K562 (cell line): ENCODE data around the gene SNRNP70. TPM values are rescaled to one million over a fixed set of nuclear protein-coding genes. Genes with fewer than 3 reads are reported as not detected.

ENCODE experiments used
- CAMTA2 ChIP-seq: fragments of 250-450 bp; sonication (Bioruptor Pico); conservative IDR thresholded peaks from 2 replicates; pipeline ENCODE4 v1.5.1; 2022
- DDX20 ChIP-seq: fragments of 450-650 bp; IDR thresholded peaks from 2 replicates; pipeline ENCODE4 v1.6.1; 2016; ENCODE audit warnings: missing genetic modification characterization, low read depth, mild to moderate bottlenecking, missing compliant biosample characterization, moderate library complexity
- ESRRA ChIP-seq: fragments of 450-650 bp; IDR thresholded peaks from 2 replicates; pipeline ENCODE4 v1.6.1; 2014; ENCODE audit warnings: low read depth, mild to moderate bottlenecking, moderate library complexity, borderline replicate concordance
- LARP7 ChIP-seq: fragments of 450-650 bp; IDR thresholded peaks from 2 replicates; pipeline ENCODE4 v1.6.1; 2016
- MAZ ChIP-seq, 2 experiments: fragments of 450-650 bp in 1 of 2; sonication (generic) in 1 of 2; formaldehyde crosslinking; IDR thresholded peaks in 1 of 2; conservative IDR thresholded peaks in 1 of 2; 2 replicates each; pipeline versions ENCODE4 v1.4.0 to v1.5.0; 2020; ENCODE audit warnings: mild to moderate bottlenecking in 1 of 2, missing genetic modification reagents in 1 of 2
- MBD1 ChIP-seq: fragments of 250-450 bp; sonication (Bioruptor Pico); IDR thresholded peaks from 2 replicates; pipeline ENCODE4 v1.8.0; 2022; ENCODE audit warnings: inconsistent platforms
- MEF2D ChIP-seq: conservative IDR thresholded peaks from 2 replicates; pipeline ENCODE4 v1.6.1; 2016; ENCODE audit warnings: low read depth, missing genetic modification characterization, missing compliant biosample characterization
- NCOR1 ChIP-seq: fragments of 450-650 bp; IDR thresholded peaks from 2 replicates; pipeline ENCODE4 v1.6.1; 2016; ENCODE audit warnings: mild to moderate bottlenecking, moderate library complexity
- POLR2H ChIP-seq: IDR thresholded peaks from 2 replicates; pipeline ENCODE4 v1.6.1; 2016; ENCODE audit warnings: missing genetic modification characterization, low read depth, mild to moderate bottlenecking, control low read depth, missing compliant biosample characterization, moderate library complexity
- RBFOX2 ChIP-seq: fragments of 200-400 bp; formaldehyde crosslinking; IDR thresholded peaks from 2 replicates; pipeline ENCODE4 v1.6.1; 2017; ENCODE audit warnings: low read depth, mild to moderate bottlenecking, low read length, moderate library complexity
- SAP30 ChIP-seq: fragments of 200-600 bp; sonication (generic); IDR thresholded peaks from 2 replicates; pipeline ENCODE4 v1.6.1; 2012; ENCODE audit warnings: borderline replicate concordance, low read depth, mild to moderate bottlenecking, moderate library complexity, low read length, control low read depth, inconsistent platforms; ENCODE audit not compliant: insufficient read depth, poor library complexity, severe bottlenecking
- TAF9B ChIP-seq: fragments of 450-650 bp; IDR thresholded peaks from 2 replicates; pipeline ENCODE4 v1.6.1; 2018; ENCODE audit warnings: mild to moderate bottlenecking; ENCODE audit not compliant: partially characterized antibody
- TBP ChIP-seq: optimal IDR thresholded peaks from 2 replicates; pipeline ENCODE3; 2011; ENCODE audit warnings: low read depth, low read length, improper control_type of control experiment
- ZFX ChIP-seq: sonication (generic); formaldehyde crosslinking; IDR thresholded peaks from 2 replicates; pipeline ENCODE4 v1.8.0; 2022; ENCODE audit warnings: mild to moderate bottlenecking, missing genetic modification reagents, moderate library complexity
- ZNF121 ChIP-seq: sonication (generic); formaldehyde crosslinking; conservative IDR thresholded peaks from 2 replicates; pipeline ENCODE4 v1.8.0; 2022; ENCODE audit warnings: missing genetic modification reagents
- polyA plus RNA-seq, 8 experiments: library from polyadenylated mRNA; depleted of rRNA in 4 of 8; stranded (reverse) in 5 of 8; unstranded in 3 of 8; fragments of >200 nt; fragmentation: Nextera tagmentation in 2 of 8; fragmentation: Illumina TruSeq in 1 of 8; extraction: Ambion mirVana in 2 of 8; extraction: Trizol in 1 of 8; gene quantifications; 2 replicates each; pipeline versions ENCODE4 v1.2.1 to v1.2.3, GENCODE V29; 2011 to 2014; ENCODE audit warnings: inconsistent platforms in 1 of 8, missing spikeins in 1 of 8
- total RNA-seq, 7 experiments: library from RNA; depleted of rRNA in 6 of 7; stranded (reverse); fragments of >200 nt in 6 of 7; fragmentation: Illumina TruSeq in 2 of 7; extraction: Trizol in 2 of 7; gene quantifications; 2 replicates each; pipeline versions ENCODE4 v1.2.1 to v1.2.3, GENCODE V29; 2011 to 2021; ENCODE audit warnings: low replicate concordance in 1 of 7
- TF ChIP-seq, protein P1 (sequence below): sonication (generic); formaldehyde crosslinking; IDR thresholded peaks from 2 replicates; pipeline ENCODE4 v1.8.0; 2022; ENCODE audit warnings: mild to moderate bottlenecking, missing genetic modification reagents
- TF ChIP-seq, protein P2 (sequence below), 2 experiments: fragments of 150-350 bp in 1 of 2; IDR thresholded peaks; 2 replicates each; pipeline ENCODE4 v1.6.1; 2012 to 2016; ENCODE audit warnings: low read depth in 2 of 2, low read length in 2 of 2, mild to moderate bottlenecking in 1 of 2, moderate library complexity in 1 of 2
- TF ChIP-seq, protein P3 (sequence below): sonication (generic); formaldehyde crosslinking; IDR thresholded peaks from 2 replicates; pipeline ENCODE4 v1.9.0; 2022; ENCODE audit warnings: mild to moderate bottlenecking, missing genetic modification reagents

The SNRNP70 gene
- total and polyA plus RNA-seq, 9 of the 15 experiments (the other 6 are each of a cell fraction or from before 2014, with no cell fraction given) = 2.8 to 496 (median 136) TPM

DNA sequence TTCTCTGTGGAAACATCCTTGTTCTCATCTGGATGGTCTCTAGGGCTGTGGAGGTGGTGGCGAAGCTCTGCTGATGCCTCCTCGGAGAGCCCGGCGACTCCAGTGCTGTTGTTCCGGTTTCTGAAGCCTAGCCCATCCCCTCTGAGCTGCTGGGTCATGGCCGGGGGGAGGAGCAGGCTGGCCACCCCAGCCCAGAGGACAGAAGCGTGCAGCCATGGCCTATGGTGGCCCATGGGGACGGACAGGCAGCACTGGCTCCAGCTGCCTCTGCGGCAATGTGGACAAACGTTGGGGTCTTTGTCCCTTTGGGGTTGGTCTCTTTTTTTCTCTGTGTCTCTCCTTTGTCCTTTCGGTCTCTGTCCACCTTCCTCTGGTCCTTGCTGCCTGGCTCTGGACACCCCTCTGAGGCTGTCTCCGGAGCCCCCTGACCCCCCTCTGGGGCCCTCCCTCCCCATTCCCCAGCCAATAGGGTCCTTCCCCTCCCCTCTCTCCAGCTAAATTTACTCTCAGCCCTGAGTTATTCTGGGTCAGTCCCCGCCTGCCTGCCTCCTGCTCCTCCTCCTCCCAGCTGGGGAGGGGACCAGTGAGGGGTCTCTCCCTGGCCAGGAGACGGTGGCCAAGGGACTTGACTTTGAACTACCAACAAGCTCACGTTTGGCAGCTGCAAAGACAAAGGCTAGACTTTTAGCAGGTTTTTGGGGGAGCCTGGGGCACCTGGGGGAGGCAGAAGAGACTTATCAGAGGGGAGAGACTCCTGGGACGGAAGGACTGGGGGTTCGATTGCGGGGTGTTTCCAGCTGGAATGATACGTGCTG lies 70.0 kb downstream of the SNRNP70 start, which contains the start of gene HRC (continued):
- TF ChIP-seq, protein P1, sequence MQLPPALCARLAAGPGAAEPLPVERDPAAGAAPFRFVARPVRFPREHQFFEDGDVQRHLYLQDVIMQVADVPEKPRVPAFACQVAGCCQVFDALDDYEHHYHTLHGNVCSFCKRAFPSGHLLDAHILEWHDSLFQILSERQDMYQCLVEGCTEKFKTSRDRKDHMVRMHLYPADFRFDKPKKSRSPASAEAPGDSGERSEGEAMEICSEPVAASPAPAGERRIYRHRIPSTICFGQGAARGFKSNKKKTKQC (CRISPR knock-in tag) = no peak
- peak; percentile 41 for TF ChIP-seq TBP
- no peak for TF ChIP-seq CAMTA2 (CRISPR knock-in tag)
- peak; percentile 26; the same call in 1 of the 2 replicates for TF ChIP-seq MEF2D (tag)
- TF ChIP-seq LARP7 = 0 out of 2 replicates have a peak, but pooled peaks have one; percentile 11
- peak; percentile 52; the same call in 1 of the 2 replicates for TF ChIP-seq POLR2H (tag)
- TF ChIP-seq RBFOX2 = peak; percentile 91
- TF ChIP-seq, protein P2, sequence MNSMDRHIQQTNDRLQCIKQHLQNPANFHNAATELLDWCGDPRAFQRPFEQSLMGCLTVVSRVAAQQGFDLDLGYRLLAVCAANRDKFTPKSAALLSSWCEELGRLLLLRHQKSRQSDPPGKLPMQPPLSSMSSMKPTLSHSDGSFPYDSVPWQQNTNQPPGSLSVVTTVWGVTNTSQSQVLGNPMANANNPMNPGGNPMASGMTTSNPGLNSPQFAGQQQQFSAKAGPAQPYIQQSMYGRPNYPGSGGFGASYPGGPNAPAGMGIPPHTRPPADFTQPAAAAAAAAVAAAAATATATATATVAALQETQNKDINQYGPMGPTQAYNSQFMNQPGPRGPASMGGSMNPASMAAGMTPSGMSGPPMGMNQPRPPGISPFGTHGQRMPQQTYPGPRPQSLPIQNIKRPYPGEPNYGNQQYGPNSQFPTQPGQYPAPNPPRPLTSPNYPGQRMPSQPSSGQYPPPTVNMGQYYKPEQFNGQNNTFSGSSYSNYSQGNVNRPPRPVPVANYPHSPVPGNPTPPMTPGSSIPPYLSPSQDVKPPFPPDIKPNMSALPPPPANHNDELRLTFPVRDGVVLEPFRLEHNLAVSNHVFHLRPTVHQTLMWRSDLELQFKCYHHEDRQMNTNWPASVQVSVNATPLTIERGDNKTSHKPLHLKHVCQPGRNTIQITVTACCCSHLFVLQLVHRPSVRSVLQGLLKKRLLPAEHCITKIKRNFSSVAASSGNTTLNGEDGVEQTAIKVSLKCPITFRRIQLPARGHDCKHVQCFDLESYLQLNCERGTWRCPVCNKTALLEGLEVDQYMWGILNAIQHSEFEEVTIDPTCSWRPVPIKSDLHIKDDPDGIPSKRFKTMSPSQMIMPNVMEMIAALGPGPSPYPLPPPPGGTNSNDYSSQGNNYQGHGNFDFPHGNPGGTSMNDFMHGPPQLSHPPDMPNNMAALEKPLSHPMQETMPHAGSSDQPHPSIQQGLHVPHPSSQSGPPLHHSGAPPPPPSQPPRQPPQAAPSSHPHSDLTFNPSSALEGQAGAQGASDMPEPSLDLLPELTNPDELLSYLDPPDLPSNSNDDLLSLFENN (IDR thresholded peaks at IDR 0.05; ENCODE audit: low read depth in 2 of 2, low read length in 2 of 2) = peak in 1 of 2 experiments; percentile 79; a peak in 2 of 4 replicates
- TF ChIP-seq MAZ (CRISPR knock-in tag; conservative IDR thresholded peaks at IDR 0.05 in 1 of 2, IDR thresholded peaks at IDR 0.05 in 1 of 2) = peak; percentile 39 to 71; a peak in 2 of 4 replicates
- TF ChIP-seq DDX20 (tag) = no peak
- TF ChIP-seq TAF9B = peak; percentile 58
- TF ChIP-seq ZNF121 (CRISPR knock-in tag) = no peak
- TF ChIP-seq, protein P3, sequence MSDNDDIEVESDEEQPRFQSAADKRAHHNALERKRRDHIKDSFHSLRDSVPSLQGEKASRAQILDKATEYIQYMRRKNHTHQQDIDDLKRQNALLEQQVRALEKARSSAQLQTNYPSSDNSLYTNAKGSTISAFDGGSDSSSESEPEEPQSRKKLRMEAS (CRISPR knock-in tag) = peak; percentile 11; the same call in 1 of the 2 replicates
- TF ChIP-seq MBD1 = no peak
- peak; percentile 42 for TF ChIP-seq SAP30
- TF ChIP-seq ZFX (CRISPR knock-in tag) = peak; percentile 68
- peak; percentile 52; the same call in 1 of the 2 replicates for TF ChIP-seq ESRRA
- TF ChIP-seq NCOR1 = no peak
